GM19351 (cell line): ENCODE results near the gene ZNF335.
"Not testable (repeated sequence)": the region's sequence is repeated elsewhere in the genome, so short reads cannot be mapped to it uniquely, and the experiment has no call there.

ENCODE experiments used
- ATAC-seq: cut with Tn5 transposase; IDR thresholded peaks from one replicate; pipeline ENCODE4 v1.9.1; 2021; ENCODE audit warnings: mild to moderate bottlenecking, moderate library complexity; ENCODE audit not compliant: unreplicated experiment

The ZNF335 gene

GRCh38 chr20:45957021-45957941, 14.7 kb downstream of the ZNF335 start:
- ATAC-seq = no peak

DNA sequence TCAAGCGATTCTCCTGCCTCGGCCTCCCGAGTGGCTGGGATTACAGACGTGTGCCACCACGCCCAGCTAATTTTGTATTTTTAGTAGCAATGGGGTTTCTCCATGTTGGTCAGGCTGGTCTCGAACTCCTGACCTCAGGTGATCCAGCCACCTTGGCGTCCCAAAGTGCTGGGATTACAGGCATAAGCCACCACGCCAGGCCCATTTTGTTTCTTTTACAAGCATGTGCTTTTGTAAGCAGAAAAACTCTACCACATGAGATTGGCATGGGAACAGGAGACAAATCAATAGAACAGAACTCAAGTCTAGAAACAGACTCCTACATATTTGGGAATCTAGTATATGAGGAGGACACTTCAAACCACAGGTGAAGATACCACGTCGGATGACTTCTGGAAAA, 15.7 kb downstream of the ZNF335 start:
- ATAC-seq = not testable (repeated sequence)

GRCh38 chr20:45953672-45954071, 18.3 kb downstream of the ZNF335 start:
- ATAC-seq = no peak

GRCh38 chr20:45952861-45953260, 19.1 kb downstream of the ZNF335 start:
- ATAC-seq = no peak

- no peak for ATAC-seq
Observed at GRCh38 chr20:45951925-45952834, 19.8 kb downstream of the ZNF335 start.

- ATAC-seq = no peak
Observed at GRCh38 chr20:45950330-45950646, 21.7 kb downstream of the ZNF335 start.

DNA sequence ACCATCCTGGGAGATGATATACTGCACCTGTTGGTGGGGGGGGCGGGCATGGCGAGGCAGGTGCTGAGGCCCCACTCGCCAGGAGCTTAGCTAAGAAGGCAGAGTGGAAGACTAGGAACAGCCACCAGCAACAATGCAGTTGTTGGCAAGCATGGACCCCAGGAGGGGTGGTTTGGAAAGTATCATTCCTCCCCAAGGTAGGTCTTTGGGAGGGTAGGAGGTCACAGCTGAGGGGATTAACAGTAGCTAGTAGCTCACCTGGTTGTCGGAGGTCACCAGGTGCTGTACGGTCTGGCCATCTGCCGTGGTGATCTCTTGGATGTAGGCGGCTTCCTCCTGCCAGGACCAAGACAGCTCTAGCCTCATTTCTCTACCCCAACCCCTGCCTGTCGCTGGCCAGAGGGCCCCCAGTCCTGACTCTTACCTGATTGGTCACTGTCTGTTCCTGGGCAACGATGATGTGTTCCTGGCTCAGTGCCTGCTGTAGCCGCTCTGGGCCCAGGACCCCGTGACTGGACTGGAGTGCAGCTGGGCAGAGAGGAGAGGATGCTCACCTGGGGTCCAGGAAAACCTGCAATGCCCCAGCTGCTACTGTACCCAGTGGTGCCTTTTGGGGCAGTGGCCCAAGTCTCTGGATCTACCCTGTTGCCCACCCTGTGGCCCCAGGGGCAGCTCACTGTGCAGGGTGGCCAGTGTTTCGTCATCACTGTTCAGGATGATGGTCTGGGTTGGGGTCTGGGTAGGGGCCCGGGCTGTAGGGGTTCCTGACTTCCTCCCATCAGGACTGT, 22.3 kb downstream of the ZNF335 start:
- ATAC-seq = no peak

GRCh38 chr20:45948742-45949541, 23.1 kb downstream of the ZNF335 start:
- ATAC-seq = no peak

DNA sequence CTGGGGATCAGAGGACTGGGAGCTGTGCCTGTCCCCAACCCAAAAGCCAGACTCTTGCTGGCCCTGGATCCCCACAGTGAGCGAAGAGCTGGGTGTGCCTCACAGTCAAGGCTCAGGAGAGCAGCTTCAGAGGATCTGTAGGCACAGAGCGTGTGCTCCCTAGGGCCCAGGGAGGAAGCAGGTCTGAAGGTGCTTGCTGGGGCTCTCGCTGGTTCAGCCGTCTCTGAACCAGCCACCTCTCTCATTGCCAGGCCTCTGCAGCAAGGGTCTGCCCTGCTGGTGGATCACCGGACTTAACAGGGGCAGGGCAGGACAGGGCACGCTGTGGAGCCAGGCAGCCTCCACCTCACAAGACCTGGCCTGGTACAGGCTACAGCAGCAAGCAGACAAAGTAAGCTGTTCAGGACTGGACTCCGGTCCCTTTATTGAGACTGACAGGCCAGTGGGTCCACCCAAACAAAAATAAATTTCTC, 23.7 kb downstream of the ZNF335 start:
- ATAC-seq = no peak

- no peak for ATAC-seq
Observed at GRCh38 chr20:45947110-45947866, 24.7 kb downstream of the ZNF335 start.

DNA sequence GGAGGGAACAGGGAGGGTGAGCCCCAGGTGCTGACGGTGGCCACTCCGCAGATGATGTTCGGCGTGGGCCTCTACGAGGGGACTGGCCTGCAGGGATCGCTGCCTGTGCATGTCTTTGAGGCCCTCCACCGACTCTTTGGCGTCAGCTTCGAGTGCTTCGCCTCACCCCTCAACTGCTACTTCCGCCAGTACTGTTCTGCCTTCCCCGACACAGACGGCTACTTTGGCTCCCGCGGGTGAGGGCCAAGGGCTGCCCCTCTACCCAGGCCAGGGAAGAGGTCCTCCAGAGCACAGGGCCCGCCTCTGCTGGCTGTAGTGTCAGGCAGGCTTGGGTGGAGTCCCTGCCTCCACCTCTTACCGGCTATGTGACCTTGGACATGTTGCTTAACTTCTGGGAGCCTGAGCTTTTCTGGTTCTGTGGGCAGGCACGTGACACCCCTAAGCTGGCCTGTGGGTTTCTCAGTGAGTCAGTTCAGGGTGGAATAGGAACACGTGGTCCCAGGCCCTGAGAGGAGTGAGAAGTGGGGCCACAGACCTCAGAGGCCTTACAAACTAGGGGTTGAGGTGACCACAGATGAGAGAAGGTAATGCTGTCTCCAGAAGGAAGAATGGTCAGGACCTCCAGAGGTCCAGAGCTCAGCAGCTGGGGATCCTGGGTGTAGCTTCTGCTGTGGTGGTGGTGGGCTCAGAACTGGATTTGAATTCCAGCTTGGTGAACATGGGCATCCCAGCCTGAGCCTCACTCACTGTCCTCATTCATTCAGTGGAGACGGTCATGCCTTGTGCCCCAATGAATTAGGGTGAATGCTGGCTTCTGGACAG, 25.6 kb downstream of the ZNF335 start:
- ATAC-seq = no peak

- no peak for ATAC-seq
Observed at GRCh38 chr20:45945678-45946148, 26.3 kb downstream of the ZNF335 start.

DNA sequence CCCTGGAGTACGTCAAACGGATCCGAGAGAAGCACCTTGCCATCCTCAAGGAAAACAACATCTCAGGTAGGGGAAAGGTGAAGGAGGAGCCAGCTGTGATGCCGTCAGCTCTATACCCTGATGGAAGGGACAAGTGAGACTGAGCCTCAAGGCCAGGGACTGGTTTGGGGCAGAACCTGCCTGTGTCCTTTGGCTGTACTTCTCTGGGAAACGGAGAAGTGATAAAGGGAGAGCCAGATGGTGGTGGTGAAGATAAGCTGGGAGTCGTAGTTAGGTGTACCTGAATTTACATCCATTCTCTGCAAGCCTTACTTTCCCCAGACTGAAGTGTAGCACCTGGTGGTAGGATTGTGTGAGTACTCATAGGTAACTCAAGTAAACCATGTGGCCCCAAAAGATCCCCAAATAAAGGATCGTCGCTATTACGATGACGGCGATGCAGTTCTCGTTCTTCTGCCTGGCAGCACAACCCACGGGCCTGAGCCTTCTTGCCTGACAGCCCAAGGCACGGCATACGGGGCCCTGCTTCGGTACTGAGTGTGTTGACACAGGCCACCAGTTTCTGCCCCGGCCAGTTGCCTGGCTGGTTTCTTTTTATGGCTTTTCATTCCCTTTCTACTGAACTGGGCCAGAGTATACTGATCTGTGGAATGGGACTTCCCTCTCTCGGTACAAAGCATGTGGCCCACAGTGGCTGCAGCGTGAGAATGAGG, 26.9 kb downstream of the ZNF335 start:
- no peak for ATAC-seq

GRCh38 chr20:45944151-45944964, 27.6 kb downstream of the ZNF335 start:
- no peak for ATAC-seq

GRCh38 chr20:45943613-45944012, 28.4 kb downstream of the ZNF335 start:
- ATAC-seq = no peak

DNA sequence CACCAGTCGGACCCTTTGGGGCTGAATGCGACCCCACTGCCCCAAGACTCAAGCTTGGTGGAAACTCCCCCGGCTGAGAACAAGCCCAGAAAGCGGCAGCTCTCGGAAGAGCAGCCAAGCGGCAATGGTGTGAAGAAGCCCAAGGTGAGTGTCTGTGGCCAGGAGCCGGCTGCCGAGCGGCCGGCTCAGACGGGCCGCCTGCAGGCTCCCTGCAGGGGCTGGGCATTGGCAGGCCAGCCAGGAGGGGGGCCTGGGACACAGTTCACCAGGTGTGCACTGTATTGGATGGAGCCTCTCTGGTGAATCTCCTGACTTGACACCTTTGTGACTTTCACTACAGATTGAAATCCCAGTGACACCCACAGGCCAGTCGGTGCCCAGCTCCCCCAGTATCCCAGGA, 31.5 kb downstream of the ZNF335 start:
- ATAC-seq = no peak

- no peak for ATAC-seq
Observed at GRCh38 chr20:45940053-45940452, 31.9 kb downstream of the ZNF335 start.
